Upper lobe of right lung (tissue), 1 donor: ENCODE data around the gene TRAF7. TPM values are rescaled to one million over a fixed set of nuclear protein-coding genes. Genes with fewer than 3 reads are reported as not detected.
"Not testable (repeated sequence)": the region's sequence is repeated elsewhere in the genome, so short reads cannot be mapped to it uniquely, and the experiment has no call there.

Experiments used
- ATAC-seq: fragments of 200-7000 bp; cut with Tn5 transposase; one replicate; pipeline ENCODE4 v1.9.1; 2020; ENCODE audit warnings: mild to moderate bottlenecking, moderate library complexity
- DNase-seq: peaks from one replicate; pipeline ENCODE4 v3.0.0-alpha.2; 2020
- H3K27ac ChIP-seq: fragments of 200-600 bp; one replicate; pipeline ENCODE4 v1.8.0; 2022
- H3K27me3 ChIP-seq: fragments of 200-600 bp; one replicate; pipeline ENCODE4 v1.8.0; 2022; ENCODE audit warnings: mild to moderate bottlenecking
- H3K36me3 ChIP-seq: fragments of 200-600 bp; one replicate; pipeline ENCODE4 v1.8.0; 2022
- H3K4me1 ChIP-seq: fragments of 200-600 bp; one replicate; pipeline ENCODE4 v1.8.0; 2022
- H3K4me3 ChIP-seq: fragments of 200-600 bp; one replicate; pipeline ENCODE4 v1.8.0; 2022; ENCODE audit warnings: mild to moderate bottlenecking
- H3K9me3 ChIP-seq: fragments of 200-600 bp; one replicate; pipeline ENCODE4 v1.8.0; 2022
- intact Hi-C: fragments of 100-400 bp; cut with DNase I; formaldehyde crosslinking; loops from one replicate; pipeline ENCODE4 v1.11.0; 2022
- total RNA-seq: library from RNA; stranded (reverse); fragmentation: NEBNext Ultra II Directional; extraction: Animal tissue kit (Norgen Biotek cat#: 25700); gene quantifications from one replicate; pipeline ENCODE4 v1.2.1, GENCODE V29; 2021
- TF ChIP-seq, protein P1 (sequence below): fragments of 200-600 bp; IDR thresholded peaks from one replicate; pipeline ENCODE4 v1.8.0; 2022; ENCODE audit warnings: antibody characterized with exemption
- donor health status: DM: no; HTN: yes; CAD: no; lungs with severe emphysema.

Gene TRAF7
- total RNA-seq, 1 donor from 2014 or later = 64.3 TPM

DNA sequence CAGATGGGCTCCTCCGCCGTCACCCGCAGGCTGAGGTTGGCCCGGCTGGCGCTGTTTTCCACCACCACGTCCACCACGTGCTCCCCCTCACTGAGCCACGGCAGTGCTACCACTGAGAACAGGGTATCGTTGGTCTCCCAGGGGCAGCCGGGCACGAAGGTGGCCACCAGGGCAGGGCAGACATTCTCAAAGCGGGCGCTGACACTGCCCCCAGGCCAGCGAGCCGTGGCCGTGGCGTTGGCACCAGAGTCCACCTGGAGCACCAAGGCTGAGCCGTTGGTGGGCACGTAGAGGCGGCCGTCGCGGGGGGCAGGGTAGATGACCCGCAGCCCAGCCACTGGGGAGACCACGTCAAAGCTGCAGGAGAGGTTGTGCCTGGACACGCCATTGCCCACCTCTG, 41.4 kb upstream of the TRAF7 start:
- DNase-seq, H3K27me3 ChIP-seq, ATAC-seq, H3K4me3 ChIP-seq, intact Hi-C loops, H3K4me1 ChIP-seq, H3K9me3 ChIP-seq, H3K27ac ChIP-seq: not testable (repeated sequence)
- H3K36me3 ChIP-seq = peaks cover 26% of the 10 kb centered on the region

DNA sequence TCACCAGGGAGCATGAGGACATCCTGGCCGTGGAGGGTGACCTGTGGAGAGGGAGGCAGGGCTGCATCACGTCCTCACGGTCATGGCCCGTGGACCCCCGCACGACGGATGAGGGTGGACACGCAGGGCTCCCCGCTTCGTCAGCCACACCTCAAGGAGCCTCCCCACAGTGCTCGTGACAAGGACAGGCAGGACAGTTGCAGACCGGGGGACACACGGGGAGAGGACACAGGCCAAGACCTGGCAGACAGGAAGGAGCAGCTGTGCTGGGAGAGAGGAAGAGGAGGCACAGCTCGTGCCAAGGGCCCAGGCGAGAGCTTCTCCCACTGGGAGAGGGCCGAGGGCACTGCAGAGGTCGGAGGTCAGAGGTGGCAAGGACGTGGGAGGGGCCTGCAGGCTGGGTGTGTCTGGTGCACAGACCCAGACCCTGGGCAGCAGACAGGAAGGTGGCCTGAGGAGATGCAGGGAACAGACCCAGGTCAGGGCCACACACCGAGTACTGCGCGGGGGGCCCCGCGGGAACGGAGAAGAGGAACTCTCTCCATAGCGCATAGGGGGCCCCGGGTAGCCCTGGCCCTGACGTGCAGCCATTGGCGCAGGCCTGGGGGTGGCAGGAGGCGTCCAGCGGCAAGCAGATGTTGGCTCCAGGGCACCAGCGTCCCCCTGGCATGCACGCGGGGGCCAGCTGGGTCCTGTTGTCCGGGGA, 40.5 kb upstream of the TRAF7 start:
- peaks cover 26% of the 10 kb centered on the region for H3K36me3 ChIP-seq
- DNase-seq, H3K4me3 ChIP-seq, intact Hi-C loops, H3K27me3 ChIP-seq, H3K27ac ChIP-seq, ATAC-seq, H3K9me3 ChIP-seq, H3K4me1 ChIP-seq: not testable (repeated sequence)

DNA sequence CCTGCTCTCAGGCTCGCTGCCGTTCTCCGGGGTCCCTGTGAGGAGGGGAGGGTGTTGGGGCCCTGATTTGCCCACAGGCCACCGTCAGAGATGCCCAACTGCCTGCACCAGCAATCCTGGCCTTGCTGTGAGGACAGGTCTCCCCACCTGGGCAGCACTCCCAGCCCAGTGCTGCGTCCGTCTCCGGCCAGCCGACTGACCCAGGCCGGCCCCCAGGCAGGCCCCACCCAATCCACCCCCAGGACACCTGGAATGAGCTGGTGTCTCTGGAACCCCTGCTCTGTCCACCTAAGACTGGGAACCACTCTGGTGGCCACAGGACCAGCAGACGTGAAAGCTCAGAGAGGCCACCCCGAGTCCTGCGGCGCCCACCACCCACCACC, 40.0 kb upstream of the TRAF7 start:
- Histone ChIP-seq H3K27me3 (no peaks in the 10 kb centered on the region), H3K36me3 (peaks cover 26% of the 10 kb centered on the region), H3K27ac (no peak overlapping the region), H3K4me3 (no peak overlapping the region), H3K9me3 (no peaks in the 10 kb centered on the region), H3K4me1 (no peaks in the 10 kb centered on the region)
- intact Hi-C loops = no loop called here
- DNase-seq (no peak), ATAC-seq (no peak)
- TF ChIP-seq, protein P1, sequence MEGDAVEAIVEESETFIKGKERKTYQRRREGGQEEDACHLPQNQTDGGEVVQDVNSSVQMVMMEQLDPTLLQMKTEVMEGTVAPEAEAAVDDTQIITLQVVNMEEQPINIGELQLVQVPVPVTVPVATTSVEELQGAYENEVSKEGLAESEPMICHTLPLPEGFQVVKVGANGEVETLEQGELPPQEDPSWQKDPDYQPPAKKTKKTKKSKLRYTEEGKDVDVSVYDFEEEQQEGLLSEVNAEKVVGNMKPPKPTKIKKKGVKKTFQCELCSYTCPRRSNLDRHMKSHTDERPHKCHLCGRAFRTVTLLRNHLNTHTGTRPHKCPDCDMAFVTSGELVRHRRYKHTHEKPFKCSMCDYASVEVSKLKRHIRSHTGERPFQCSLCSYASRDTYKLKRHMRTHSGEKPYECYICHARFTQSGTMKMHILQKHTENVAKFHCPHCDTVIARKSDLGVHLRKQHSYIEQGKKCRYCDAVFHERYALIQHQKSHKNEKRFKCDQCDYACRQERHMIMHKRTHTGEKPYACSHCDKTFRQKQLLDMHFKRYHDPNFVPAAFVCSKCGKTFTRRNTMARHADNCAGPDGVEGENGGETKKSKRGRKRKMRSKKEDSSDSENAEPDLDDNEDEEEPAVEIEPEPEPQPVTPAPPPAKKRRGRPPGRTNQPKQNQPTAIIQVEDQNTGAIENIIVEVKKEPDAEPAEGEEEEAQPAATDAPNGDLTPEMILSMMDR = no peak

DNA sequence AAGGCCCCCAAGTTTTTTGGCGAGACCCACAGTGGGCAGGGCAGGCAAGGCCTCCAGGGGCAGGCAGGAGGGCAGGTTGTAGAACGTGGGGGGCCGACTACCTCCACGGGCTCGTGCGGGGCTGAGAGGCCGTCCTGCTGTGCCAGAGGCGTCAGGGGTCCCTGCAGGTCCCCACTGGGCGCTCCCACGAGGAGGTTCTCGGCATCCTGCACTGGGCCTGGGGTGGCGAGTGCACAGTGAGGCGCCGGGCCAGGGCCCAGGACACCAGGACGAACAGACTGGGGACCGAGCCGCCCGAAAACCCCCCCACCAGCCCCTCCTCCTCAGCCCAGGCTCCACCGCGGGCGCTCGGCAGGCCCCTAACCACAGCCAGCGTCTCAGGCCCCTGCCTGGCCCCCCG, 39.2 kb upstream of the TRAF7 start:
- H3K4me3 ChIP-seq, H3K4me1 ChIP-seq, H3K9me3 ChIP-seq, H3K27me3 ChIP-seq, ATAC-seq, DNase-seq, intact Hi-C loops, H3K27ac ChIP-seq: not testable (repeated sequence)
- peaks cover 19% of the 10 kb centered on the region for H3K36me3 ChIP-seq

DNA sequence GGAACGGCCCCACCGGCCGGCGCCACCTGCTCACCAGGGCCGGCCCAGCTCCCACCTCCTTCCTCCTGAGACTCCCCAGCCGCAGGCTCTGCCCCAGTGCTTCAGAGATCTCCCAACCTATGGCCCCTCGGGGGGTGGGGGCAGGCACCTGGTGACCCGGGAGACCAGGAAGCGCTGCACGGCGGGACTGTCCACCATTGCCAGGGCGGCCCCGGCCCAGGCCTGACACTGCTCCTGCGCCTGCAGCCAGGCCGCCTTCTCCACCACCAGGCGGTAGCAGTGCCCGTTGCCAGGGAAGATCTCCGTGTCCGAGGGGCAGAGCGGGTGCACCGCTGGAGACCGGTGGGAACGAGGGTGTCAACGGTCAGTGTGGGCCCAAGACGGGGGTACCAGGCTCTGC, 38.2 kb upstream of the TRAF7 start:
- H3K27me3 ChIP-seq, H3K4me1 ChIP-seq, H3K4me3 ChIP-seq, ATAC-seq, H3K27ac ChIP-seq, intact Hi-C loops, H3K9me3 ChIP-seq, DNase-seq: not testable (repeated sequence)
- peaks cover 14% of the 10 kb centered on the region for H3K36me3 ChIP-seq

DNA sequence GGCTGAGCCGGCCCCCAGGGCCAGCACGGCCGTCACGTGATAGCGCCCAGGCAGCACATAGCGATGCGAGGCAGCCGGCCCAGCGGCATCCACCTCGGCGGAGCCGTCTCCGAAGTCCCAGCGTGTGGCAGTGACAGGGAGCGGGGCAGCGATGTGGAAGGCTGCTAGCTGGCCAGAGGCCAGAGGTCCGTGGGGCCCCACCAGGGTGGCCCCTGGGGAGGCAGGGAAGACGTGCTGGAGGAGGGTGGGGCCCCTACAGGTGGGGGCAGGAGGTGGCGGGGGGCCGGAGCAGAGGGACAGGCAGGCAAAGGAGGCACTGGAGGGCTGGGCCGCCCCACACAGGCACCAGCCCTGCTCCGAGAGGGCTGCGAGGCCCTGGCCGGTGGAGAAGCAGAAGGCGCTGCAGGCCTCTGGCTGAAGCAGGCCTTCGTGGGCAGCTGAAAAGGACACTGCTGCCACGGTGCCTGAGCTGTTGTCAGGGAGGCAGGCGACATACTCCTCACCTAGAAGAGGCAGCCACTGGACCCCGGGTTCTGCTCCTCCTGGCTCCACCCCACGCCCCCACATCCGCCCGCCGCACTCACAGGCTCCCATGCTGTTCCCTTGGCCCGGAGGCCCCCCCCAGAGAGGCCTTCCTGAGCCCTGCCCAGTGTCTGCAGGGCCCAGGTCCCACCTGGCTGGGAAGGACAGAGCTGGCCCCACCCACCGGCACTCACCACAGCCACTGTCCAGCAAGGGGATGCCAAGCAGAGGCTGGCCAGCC, 37.4 kb upstream of the TRAF7 start:
- H3K4me3 ChIP-seq, H3K9me3 ChIP-seq, H3K36me3 ChIP-seq, H3K27ac ChIP-seq, H3K4me1 ChIP-seq, H3K27me3 ChIP-seq, ATAC-seq, intact Hi-C loops, DNase-seq: not testable (repeated sequence)

DNA sequence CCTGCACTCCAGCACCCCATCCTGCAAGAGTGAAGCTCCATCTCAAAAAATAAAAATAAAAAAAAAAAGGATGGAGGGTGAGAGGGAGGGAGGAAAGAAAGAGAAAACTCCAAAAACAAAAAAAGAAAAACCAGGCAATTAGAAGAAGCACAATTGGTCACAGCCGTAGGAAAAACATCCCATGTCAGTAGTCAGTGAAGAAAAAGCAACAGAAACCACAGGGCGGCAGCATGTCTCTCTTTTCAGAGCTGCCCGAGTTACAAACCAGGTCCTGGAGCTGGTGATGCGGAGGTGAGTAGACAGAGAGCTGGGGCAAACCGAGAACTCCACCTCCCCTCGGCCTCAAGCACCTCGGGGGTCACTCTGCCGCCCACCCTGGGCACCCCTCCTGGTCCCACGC, 34.3 kb upstream of the TRAF7 start:
- H3K9me3 ChIP-seq, H3K4me3 ChIP-seq, intact Hi-C loops, H3K27ac ChIP-seq, H3K36me3 ChIP-seq, ATAC-seq, H3K27me3 ChIP-seq, DNase-seq: not testable (repeated sequence)
- H3K4me1 ChIP-seq = peaks cover 19% of the 10 kb centered on the region
- TF ChIP-seq, protein P1 = peak; percentile 14

DNA sequence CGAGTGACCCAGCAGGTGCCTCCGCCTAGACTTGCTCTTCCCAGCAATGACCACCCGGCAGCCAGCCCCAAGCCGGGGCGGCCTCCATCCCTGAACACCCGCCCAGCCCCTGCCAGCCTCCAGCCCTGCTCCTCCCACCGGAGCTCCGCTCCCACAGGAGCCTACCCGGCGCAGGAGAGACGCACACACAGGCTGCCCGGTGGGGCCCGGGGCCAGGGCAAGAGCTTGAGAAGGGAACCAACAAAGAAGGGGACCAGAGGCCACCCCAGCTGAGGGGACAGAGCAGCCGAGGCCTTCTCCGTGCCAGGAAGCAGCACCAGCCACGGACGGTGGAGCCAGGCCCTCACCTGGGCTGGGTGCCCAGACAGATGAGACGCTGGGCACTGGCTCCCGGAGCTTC, 33.7 kb upstream of the TRAF7 start:
- Histone ChIP-seq H3K4me3 (no peak overlapping the region), H3K27me3 (no peaks in the 10 kb centered on the region), H3K27ac (no peak overlapping the region), H3K9me3 (no peaks in the 10 kb centered on the region), H3K36me3 (no peaks in the 10 kb centered on the region), H3K4me1 (peaks cover 25% of the 10 kb centered on the region)
- intact Hi-C loops = no loop called here
- TF ChIP-seq, protein P1 = no peak
- ATAC-seq (no peak), DNase-seq (no peak)
